Prostate gland (tissue), 2 donors: ENCODE data around the gene CTTN.

Source experiments
- CTCF ChIP-seq, 4 experiments: fragments of 200-600 bp in 2 of 4; fragments of 450-650 bp in 2 of 4; sonication (generic) in 2 of 4; IDR thresholded peaks; 1 replicate in 3 of 4; 2 replicates in 1 of 4; pipeline ENCODE4 v1.5.1; 2016 to 2019; ENCODE audit warnings: antibody characterized with exemption in 4 of 4, mild to moderate bottlenecking in 2 of 4, moderate library complexity in 2 of 4
- POLR2AphosphoS5 ChIP-seq: sonication (generic); formaldehyde crosslinking; IDR thresholded peaks from one replicate; pipeline ENCODE4 v1.6.1; 2017; ENCODE audit warnings: antibody characterized with exemption

- TF ChIP-seq CTCF (IDR thresholded peaks at IDR 0.05) (no peak), POLR2AphosphoS5 (no peak)
These were observed 47.3 kb downstream of the CTTN start for GRCh38 chr11:70445605-70446004.
